Smooth muscle cell (in vitro differentiated cells): ENCODE data around the gene SFTA2. TPM values are rescaled to one million over a fixed set of nuclear protein-coding genes. Genes with fewer than 3 reads are reported as not detected.

Source experiments
- DNase-seq: peaks from one replicate; lab custom pipeline; 2025; ENCODE audit not compliant: unreplicated experiment; lab: John Stamatoyannopoulos, UW
- H2AFZ ChIP-seq: fragments of 200-600 bp; sonication (generic); 2 replicates; pipeline ENCODE4 v1.6.0; 2016; ENCODE audit warnings: antibody characterized with exemption, low read depth, mild to moderate bottlenecking
- H3F3A ChIP-seq: fragments of 200-600 bp; sonication (generic); 2 replicates; pipeline ENCODE4 v1.6.0; 2017; ENCODE audit warnings: antibody characterized with exemption, low read depth
- H3K27ac ChIP-seq: fragments of 200-600 bp; sonication (generic); 2 replicates; pipeline ENCODE4 v1.5.1; 2016; ENCODE audit warnings: low read depth, mild to moderate bottlenecking
- H3K27me3 ChIP-seq: fragments of 200-600 bp; sonication (generic); 2 replicates; pipeline ENCODE4 v1.6.1; 2016; ENCODE audit warnings: low read depth, mild to moderate bottlenecking
- H3K36me3 ChIP-seq: fragments of 200-600 bp; sonication (generic); 2 replicates; pipeline ENCODE4 v1.5.1; 2016; ENCODE audit warnings: low read depth
- H3K4me1 ChIP-seq: fragments of 200-600 bp; sonication (generic); 2 replicates; pipeline ENCODE4 v1.5.1; 2016; ENCODE audit warnings: low read depth
- H3K4me2 ChIP-seq: fragments of 200-600 bp; sonication (generic); 2 replicates; pipeline ENCODE4 v1.6.0; 2016; ENCODE audit warnings: mild to moderate bottlenecking
- H3K4me3 ChIP-seq: fragments of 200-600 bp; sonication (generic); 2 replicates; pipeline ENCODE4 v1.5.1; 2016; ENCODE audit warnings: mild to moderate bottlenecking
- H3K79me2 ChIP-seq: fragments of 200-600 bp; sonication (generic); 2 replicates; pipeline ENCODE4 v1.6.0; 2016; ENCODE audit warnings: low read depth, mild to moderate bottlenecking
- H3K9ac ChIP-seq: fragments of 200-600 bp; sonication (generic); 2 replicates; pipeline ENCODE4 v1.6.0; 2016; ENCODE audit warnings: low read depth
- H3K9me3 ChIP-seq: fragments of 200-600 bp; sonication (generic); replicated peaks from 2 replicates; pipeline ENCODE4 v1.5.1; 2016; ENCODE audit warnings: low read depth
- H4K20me1 ChIP-seq: fragments of 200-600 bp; sonication (generic); 2 replicates; pipeline ENCODE4 v1.6.0; 2016; ENCODE audit warnings: low read depth
- CTCF ChIP-seq: fragments of 200-600 bp; sonication (generic); IDR thresholded peaks from 2 replicates; pipeline ENCODE4 v1.5.1; 2017; ENCODE audit warnings: borderline replicate concordance, mild to moderate bottlenecking, antibody characterized with exemption; ENCODE audit not compliant: insufficient read depth, poor library complexity, severe bottlenecking
- WGBS: methylation state at CpG from one replicate; pipeline ENCODE4 v1.1.7; 2016; ENCODE audit warnings: low lambda C conversion rate; 5-methylcytosine and 5-hydroxymethylcytosine counted together
- polyA plus RNA-seq: library from polyadenylated mRNA; unstranded; fragments of >200 nt; fragmentation: Nextera tagmentation; extraction: Ambion mirVana; gene quantifications from 2 replicates; pipeline ENCODE4 v1.2.1, GENCODE V29; 2016
- total RNA-seq: library from RNA; depleted of rRNA; stranded (reverse); fragments of >200 nt; gene quantifications from 2 replicates; pipeline ENCODE4 v1.2.3, GENCODE V29; 2014

SFTA2 gene
- total and polyA plus RNA-seq, 2 experiments from 2014 or later: not detected

DNA sequence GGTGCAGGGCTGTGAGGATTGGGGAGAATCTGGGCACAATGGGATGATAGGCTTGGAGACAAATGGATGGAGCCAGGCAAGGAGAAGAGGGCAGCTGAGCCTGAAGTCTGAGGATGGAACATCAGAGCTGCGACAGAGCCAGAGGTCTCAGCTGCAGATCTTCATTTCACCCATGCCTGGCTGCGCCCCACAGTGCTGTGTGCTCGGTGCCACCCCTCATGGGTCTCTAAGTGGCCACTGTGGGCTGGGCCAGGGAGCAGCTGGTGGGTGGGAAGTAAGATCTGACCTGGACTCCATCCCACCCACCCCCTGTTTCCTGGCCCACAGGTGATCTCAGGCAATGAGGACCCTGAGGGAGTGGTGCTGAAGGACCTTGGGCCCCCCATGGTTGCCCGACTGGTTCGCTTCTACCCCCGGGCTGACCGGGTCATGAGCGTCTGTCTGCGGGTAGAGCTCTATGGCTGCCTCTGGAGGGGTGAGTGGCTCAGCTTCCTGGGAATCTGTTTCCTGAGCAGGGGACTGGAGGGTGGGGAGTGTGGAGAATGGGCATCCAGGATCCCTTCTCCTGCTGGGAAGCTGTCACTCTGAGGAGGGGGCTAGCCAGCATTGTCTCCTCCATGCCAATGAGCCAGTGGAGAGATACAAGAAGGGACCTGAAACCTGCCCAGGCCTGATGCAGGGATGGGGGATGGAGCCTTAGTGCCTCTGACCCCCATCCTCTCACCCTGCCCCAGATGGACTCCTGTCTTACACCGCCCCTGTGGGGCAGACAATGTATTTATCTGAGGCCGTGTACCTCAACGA, 41.1 kb downstream of the SFTA2 start:
- H4K20me1 ChIP-seq: peaks cover 57% of the 10 kb centered on the region
- no peaks in the 10 kb centered on the region for H3K9me3 ChIP-seq
- H3K36me3 ChIP-seq: no peaks in the 10 kb centered on the region
- peaks cover 24% of the 10 kb centered on the region for H3K4me1 ChIP-seq
- no peak for TF ChIP-seq CTCF
- H3K27me3 ChIP-seq: no peaks in the 10 kb centered on the region
- peaks cover 32% of the 10 kb centered on the region for H3K79me2 ChIP-seq
- H3K4me2 ChIP-seq: no peak overlapping the region
- H3K4me3 ChIP-seq: no peak overlapping the region
- DNase-seq: no peak
- peaks cover 3% of the 10 kb centered on the region for H3F3A ChIP-seq
- no peak overlapping the region for H3K27ac ChIP-seq
- 93% methylated on average over 12 of the region's 12 CpGs for WGBS
- H2AFZ ChIP-seq: no peak overlapping the region
- no peak overlapping the region for H3K9ac ChIP-seq

- Histone ChIP-seq H3F3A (peaks cover 3% of the 10 kb centered on the region), H3K27me3 (no peaks in the 10 kb centered on the region), H3K36me3 (no peaks in the 10 kb centered on the region), H3K4me2 (no peak overlapping the region), H3K79me2 (peaks cover 38% of the 10 kb centered on the region), H2AFZ (no peak overlapping the region), H3K9ac (no peak overlapping the region), H4K20me1 (peaks cover 65% of the 10 kb centered on the region), H3K27ac (no peak overlapping the region), H3K4me1 (peaks cover 32% of the 10 kb centered on the region), H3K4me3 (no peak overlapping the region), H3K9me3 (no peaks in the 10 kb centered on the region)
- 91% methylated on average over 14 of the region's 14 CpGs for WGBS
- DNase-seq: no peak
- TF ChIP-seq CTCF: no peak
These were observed 41.9 kb downstream of the SFTA2 start for GRCh38 chr6:30889921-30890645.

GRCh38 chr6:30889496-30889885, 42.5 kb downstream of the SFTA2 start:
- H3K79me2 ChIP-seq: peaks cover 44% of the 10 kb centered on the region
- H3K4me2 ChIP-seq: no peak overlapping the region
- no peaks in the 10 kb centered on the region for H3K27me3 ChIP-seq
- no peak overlapping the region for H3K27ac ChIP-seq
- H4K20me1 ChIP-seq: peaks cover 67% of the 10 kb centered on the region
- H3K9me3 ChIP-seq: no peaks in the 10 kb centered on the region
- peaks cover 3% of the 10 kb centered on the region for H3F3A ChIP-seq
- H3K4me3 ChIP-seq: no peak overlapping the region
- H3K9ac ChIP-seq: no peak overlapping the region
- 95% methylated on average over 4 of the region's 4 CpGs for WGBS
- DNase-seq: no peak
- H2AFZ ChIP-seq: no peak overlapping the region
- no peaks in the 10 kb centered on the region for H3K36me3 ChIP-seq
- H3K4me1 ChIP-seq: peaks cover 34% of the 10 kb centered on the region
- no peak for TF ChIP-seq CTCF
